KMS-11 (cell line): Measurements from ENCODE around the gene PDE6H.

Source experiments
- H2AFZ ChIP-seq: fragments of 200-600 bp; sonication (generic); 2 replicates; pipeline ENCODE4 v1.6.1; 2016; ENCODE audit warnings: antibody characterized with exemption, mixed run types, low read depth
- H3K27ac ChIP-seq: fragments of 200-600 bp; sonication (generic); 2 replicates; pipeline ENCODE4 v1.6.1; 2016; ENCODE audit warnings: mild to moderate bottlenecking, mixed run types
- H3K27me3 ChIP-seq: fragments of 200-600 bp; sonication (generic); 2 replicates; pipeline ENCODE4 v1.6.1; 2017; ENCODE audit warnings: mild to moderate bottlenecking, low read depth, mixed run types, moderate library complexity; ENCODE audit not compliant: insufficient read depth
- H3K36me3 ChIP-seq: fragments of 200-600 bp; sonication (generic); 2 replicates; pipeline ENCODE4 v1.6.1; 2017; ENCODE audit warnings: mild to moderate bottlenecking, mixed run types; ENCODE audit not compliant: insufficient read depth
- H3K4me1 ChIP-seq: fragments of 200-600 bp; sonication (generic); 2 replicates; pipeline ENCODE4 v1.6.1; 2016; ENCODE audit warnings: mild to moderate bottlenecking, low read depth, mixed run types; ENCODE audit not compliant: poor library complexity, severe bottlenecking
- H3K4me2 ChIP-seq: fragments of 200-600 bp; sonication (generic); 2 replicates; pipeline ENCODE4 v1.7.0; 2016; ENCODE audit warnings: mild to moderate bottlenecking, mixed run types
- H3K4me3 ChIP-seq: fragments of 200-600 bp; sonication (generic); IDR thresholded peaks from 2 replicates; pipeline ENCODE4 v1.6.1; 2017; ENCODE audit warnings: low read depth, low read length, mixed read lengths; ENCODE audit not compliant: insufficient read depth
- H3K79me2 ChIP-seq: fragments of 200-600 bp; sonication (generic); 2 replicates; pipeline ENCODE4 v1.6.1; 2016; ENCODE audit warnings: low read depth, mixed run types; ENCODE audit not compliant: insufficient read depth
- H3K9ac ChIP-seq: fragments of 200-600 bp; sonication (generic); 2 replicates; pipeline ENCODE4 v1.6.1; 2016; ENCODE audit warnings: mild to moderate bottlenecking, mixed run types
- H4K20me1 ChIP-seq: fragments of 200-600 bp; sonication (generic); 2 replicates; pipeline ENCODE4 v1.6.1; 2016; ENCODE audit warnings: mild to moderate bottlenecking, mixed run types; ENCODE audit not compliant: insufficient read depth
- CTCF ChIP-seq: fragments of 200-600 bp; sonication (generic); conservative IDR thresholded peaks from 2 replicates; pipeline ENCODE4 v1.6.1; 2017; ENCODE audit warnings: low read depth, mild to moderate bottlenecking, antibody characterized with exemption, low read length, moderate library complexity, mixed read lengths

PDE6H gene

GRCh38 chr12:14984036-14984435, 11.2 kb downstream of the PDE6H start:
- no peaks in the 10 kb centered on the region for H3K79me2 ChIP-seq
- H3K36me3 ChIP-seq: no peaks in the 10 kb centered on the region
- no peak for TF ChIP-seq CTCF
- H3K27me3 ChIP-seq: no peaks in the 10 kb centered on the region
- no peak overlapping the region for H3K9ac ChIP-seq
- H3K27ac ChIP-seq: no peak overlapping the region
- no peak overlapping the region for H2AFZ ChIP-seq
- no peaks in the 10 kb centered on the region for H4K20me1 ChIP-seq
- no peak overlapping the region for H3K4me3 ChIP-seq
- H3K4me1 ChIP-seq: no peaks in the 10 kb centered on the region
- H3K4me2 ChIP-seq: no peak overlapping the region

GRCh38 chr12:14984766-14985285, 12.0 kb downstream of the PDE6H start:
- H3K27me3 ChIP-seq: no peaks in the 10 kb centered on the region
- H3K79me2 ChIP-seq: no peaks in the 10 kb centered on the region
- H3K9ac ChIP-seq: no peak overlapping the region
- H3K4me3 ChIP-seq: no peak overlapping the region
- no peaks in the 10 kb centered on the region for H3K4me1 ChIP-seq
- no peak overlapping the region for H3K4me2 ChIP-seq
- no peaks in the 10 kb centered on the region for H3K36me3 ChIP-seq
- no peak overlapping the region for H3K27ac ChIP-seq
- TF ChIP-seq CTCF: no peak
- H2AFZ ChIP-seq: no peak overlapping the region
- no peaks in the 10 kb centered on the region for H4K20me1 ChIP-seq

GRCh38 chr12:14986449-14986848, 13.6 kb downstream of the PDE6H start:
- Histone ChIP-seq H2AFZ (no peak overlapping the region), H3K36me3 (no peaks in the 10 kb centered on the region), H3K9ac (no peak overlapping the region), H3K79me2 (no peaks in the 10 kb centered on the region), H3K27me3 (no peaks in the 10 kb centered on the region), H3K27ac (no peak overlapping the region), H3K4me1 (no peaks in the 10 kb centered on the region), H4K20me1 (no peaks in the 10 kb centered on the region), H3K4me3 (no peak overlapping the region), H3K4me2 (no peak overlapping the region)
- TF ChIP-seq CTCF: no peak

- no peak for TF ChIP-seq CTCF
- H2AFZ ChIP-seq: no peak overlapping the region
- no peaks in the 10 kb centered on the region for H4K20me1 ChIP-seq
- no peaks in the 10 kb centered on the region for H3K27me3 ChIP-seq
- no peak overlapping the region for H3K9ac ChIP-seq
- H3K4me2 ChIP-seq: no peak overlapping the region
- H3K4me1 ChIP-seq: no peaks in the 10 kb centered on the region
- no peaks in the 10 kb centered on the region for H3K79me2 ChIP-seq
- no peak overlapping the region for H3K4me3 ChIP-seq
- no peaks in the 10 kb centered on the region for H3K36me3 ChIP-seq
- H3K27ac ChIP-seq: no peak overlapping the region
Observed at GRCh38 chr12:14988035-14988434, 15.2 kb downstream of the PDE6H start.
